NCI-H1417 treated with DMSO at 0.1 percent for 48 hours (cell line): ENCODE data around the gene HPN.
"Not testable (repeated sequence)": the region's sequence is repeated elsewhere in the genome, so short reads cannot be mapped to it uniquely, and the experiment has no call there.

Experiments used
- DNase-seq: peaks from one replicate; lab custom pipeline; 2025; lab: John Stamatoyannopoulos, UW

Gene HPN

DNA sequence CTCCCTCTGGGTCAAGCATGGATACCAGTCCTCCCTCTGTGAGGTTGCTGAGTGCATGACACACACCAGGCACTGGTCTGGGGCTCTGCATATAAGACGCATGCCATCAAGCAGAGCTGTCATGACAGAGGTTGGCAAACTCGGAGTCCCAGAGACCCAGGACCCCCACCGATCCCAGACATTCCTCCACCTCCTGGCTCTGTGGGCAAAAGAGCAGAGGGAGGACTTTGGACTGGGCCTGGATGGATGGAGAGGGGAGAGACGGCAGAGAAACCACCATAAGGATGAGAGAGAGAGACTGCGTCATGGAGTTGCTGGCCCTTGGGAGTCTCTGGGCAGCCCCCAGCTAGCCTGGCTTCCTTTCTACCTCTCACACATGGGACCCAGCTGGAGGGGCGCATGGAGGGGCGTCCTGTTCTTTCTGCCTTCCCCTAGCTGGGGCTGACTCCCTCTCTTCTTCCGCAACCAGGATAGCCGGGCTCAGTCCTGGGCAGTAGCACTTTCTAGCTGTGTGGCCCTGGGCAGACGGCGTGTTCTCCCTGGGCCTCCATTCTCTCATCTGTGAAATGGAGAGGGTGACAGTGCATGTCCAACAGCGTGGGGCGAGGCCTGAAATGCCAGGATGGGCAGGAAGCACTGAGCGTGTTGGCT is 1.6 kb downstream of the HPN start:
- DNase-seq = no peak

DNA sequence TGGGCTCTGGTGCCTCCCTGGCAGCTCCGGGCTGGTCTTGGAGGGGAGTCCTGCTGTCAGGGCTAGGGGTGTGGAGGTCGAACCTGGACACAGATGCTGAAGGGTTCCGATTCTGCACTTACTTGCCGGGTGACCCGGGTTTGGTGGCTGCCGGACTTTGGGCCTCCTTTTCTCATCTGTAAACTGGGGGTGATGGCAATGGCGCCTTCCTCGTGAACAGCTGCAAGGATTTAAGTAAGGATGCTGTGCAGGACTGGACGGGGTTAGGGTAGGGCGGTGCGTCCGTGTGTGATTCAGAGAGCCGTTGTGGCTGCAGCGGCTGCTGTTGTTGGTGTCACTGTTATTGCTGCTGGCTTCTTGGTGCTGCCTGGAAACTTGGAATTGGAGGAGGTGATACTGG is 2.4 kb downstream of the HPN start:
- DNase-seq = no peak

DNA sequence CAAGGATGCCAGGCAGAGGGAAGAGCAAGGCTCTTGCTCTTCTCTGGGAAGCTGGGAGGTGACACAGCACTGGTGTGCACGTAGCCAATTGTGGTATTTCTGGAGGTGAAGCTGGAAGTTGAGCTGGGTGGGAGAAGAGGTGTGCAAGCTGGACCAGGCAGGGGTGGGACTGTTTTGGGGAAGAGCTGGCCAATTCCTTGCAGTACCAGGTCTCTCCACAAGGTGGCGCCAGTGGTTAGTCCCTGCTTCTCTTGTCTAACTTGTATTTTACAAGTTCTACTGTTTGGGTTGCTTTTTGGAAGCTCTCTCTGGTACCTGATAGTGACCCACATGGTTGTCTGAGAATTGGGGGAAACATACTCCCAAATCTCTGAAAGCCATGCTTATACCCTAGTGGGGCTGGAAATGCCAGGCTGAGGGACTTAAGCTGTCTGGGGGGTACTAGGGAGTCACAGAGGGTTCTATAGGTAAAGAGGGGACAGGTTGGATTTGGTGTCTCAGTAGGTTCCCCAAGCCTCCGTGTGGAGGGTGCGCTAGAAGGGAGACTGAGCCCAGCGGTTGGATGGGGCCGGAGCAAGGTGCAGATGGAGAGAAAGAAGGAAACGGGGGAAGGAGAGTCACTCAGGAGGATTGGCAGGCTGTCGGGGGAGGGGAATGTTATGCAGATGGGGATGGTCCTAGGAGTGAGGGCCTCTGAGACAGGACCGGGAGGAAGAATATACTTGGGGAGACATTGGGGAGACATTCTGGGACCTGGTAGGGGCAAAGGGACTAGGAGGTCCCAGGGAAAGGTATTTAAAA is 3.0 kb downstream of the HPN start:
- no peak for DNase-seq

DNA sequence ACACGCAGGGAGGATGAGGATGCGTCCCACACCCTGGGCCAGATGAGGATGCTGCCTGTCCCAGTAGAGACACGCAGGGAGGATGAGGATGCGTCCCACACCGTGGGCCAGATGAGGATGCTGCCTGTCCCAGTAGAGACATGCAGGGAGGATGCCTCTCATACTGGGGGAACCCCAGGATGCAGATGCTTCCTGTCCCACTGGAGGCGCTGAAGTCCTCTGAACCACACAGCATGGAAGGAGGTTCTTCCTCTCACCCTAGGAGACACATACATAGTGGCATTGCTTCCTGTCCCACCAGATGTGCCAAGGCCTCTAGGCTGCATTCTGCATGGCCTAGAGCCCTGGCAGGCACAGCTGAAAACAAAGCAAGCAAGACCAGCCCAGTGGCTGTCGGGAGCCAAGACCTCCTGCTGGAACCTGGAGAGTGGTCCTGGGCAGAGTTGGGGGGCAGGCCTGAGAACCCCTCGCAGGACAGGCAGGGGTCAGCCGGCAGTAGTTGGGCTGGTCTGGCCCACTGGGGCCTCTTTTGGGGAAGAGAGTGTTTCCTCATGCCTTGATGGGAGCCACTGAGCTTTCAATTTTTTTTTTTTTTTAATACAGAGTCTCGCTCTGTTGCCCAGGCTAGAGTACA is 4.3 kb downstream of the HPN start:
- no peak for DNase-seq

DNA sequence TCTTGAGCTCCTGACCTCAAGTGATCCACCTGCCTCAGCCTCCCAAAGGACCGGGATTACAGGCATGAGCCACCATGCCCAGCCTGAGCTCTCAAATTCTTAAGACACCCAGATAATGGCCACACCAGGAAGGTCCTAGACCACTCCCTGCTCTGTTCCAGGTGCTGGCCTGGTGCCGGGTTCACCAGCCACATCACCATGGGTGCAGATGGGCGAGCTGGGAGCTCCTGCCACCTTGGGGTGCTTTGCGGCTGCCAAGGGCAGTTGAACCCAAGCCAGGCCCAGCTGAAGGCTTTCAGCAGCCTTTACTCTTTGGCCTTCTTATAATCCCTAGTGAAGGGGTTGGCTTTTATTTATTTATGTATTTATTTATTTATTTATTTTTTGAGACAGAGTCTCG is 4.9 kb downstream of the HPN start:
- DNase-seq = no peak

DNA sequence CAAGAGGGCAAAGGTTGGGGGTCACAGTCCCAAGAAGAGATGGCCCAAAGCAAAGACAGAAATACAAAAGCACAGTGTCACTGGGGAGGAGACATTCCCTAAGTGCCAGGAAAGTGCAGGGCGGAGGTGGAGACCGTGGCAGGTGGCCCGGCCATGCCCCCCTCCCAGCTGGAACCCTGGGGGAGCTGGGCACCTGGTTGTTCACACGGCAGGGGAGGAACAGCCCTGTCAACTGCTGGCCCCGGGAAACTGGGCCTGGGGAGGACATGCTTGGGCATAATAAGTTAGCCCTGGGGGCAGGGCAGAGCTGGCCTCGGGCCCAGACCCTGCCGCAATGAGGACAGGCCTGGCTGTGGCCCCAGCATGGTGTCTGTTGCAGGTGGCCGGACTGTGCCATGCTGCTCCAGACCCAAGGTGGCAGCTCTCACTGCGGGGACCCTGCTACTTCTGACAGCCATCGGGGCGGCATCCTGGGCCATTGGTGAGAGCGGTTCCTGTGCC is 7.4 kb downstream of the HPN start:
- peak; percentile 24 for DNase-seq

DNA sequence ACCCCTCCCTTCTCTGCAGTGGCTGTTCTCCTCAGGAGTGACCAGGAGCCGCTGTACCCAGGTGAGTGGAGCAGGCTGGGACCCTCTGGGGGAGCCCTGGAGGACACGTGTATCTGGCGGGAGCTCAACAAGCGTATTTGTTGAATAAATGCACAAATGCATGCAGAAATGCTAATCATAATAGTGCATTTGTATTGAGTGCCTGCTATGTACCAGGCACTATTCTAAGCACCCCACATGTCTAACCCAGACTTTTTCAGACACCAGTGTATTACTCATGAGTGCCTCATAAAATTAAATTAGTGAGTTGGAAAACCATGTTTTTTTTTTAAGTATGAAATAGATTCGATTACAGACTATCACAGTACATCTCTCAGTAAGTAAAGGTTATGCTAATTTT is 7.9 kb downstream of the HPN start:
- DNase-seq = no peak

DNA sequence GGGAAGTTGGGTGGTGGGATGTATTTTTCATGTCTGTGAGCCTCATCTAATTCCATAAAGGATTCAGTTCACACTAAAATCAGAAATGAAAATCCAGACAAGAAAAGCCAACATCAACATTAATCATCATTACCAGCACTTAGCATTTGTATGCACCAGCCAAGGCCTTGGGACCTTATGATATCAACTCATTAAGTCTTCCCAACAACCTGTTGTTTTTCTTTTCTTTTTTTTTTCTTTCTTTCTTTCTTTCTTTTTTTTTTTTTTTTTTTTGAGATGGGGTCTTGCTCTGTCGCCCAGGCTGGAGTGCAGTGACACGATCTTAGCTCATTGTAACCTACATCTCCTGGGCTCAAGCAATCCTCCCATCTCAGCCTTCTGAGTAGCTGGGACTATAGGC is 9.1 kb downstream of the HPN start:
- DNase-seq = not testable (repeated sequence)

DNA sequence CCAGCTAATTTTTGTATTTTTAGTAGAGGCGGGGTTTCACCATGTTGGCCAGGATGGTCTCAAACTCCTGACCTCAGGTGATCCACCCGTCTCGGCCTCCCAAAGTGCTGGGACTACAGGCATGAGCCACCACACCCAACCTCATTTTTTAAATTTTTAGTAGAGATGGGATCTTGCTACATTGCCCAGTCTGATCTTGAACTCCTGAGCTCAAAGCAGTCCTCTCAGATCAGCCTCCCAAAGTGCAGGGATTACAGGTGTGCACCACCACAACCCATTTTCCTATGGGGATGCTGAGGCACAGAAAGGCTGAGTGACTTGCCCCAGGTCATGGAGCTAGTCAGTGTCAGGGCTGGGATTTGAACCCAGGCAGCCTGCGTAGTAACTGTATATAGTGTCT is 9.7 kb downstream of the HPN start:
- not testable (repeated sequence) for DNase-seq

DNA sequence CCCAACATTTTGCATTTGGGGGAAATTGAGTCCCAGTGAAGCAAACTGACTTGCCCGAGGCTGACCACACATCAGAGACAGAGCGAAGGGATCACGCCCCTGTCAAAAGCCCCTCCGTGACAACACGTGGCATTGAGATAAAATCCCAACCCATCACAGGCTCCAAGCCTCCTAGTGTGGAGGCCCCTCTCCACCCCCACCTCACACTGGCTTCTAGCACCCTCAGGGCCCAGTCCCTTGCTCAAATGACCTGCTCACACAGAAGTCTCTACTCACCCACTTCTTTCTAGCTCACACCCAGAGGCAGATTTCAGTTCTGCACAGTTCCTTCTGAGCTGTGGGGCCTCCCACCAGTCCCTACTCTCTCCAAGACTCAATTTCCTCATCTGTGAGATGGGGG is 10.3 kb downstream of the HPN start:
- DNase-seq = no peak

DNA sequence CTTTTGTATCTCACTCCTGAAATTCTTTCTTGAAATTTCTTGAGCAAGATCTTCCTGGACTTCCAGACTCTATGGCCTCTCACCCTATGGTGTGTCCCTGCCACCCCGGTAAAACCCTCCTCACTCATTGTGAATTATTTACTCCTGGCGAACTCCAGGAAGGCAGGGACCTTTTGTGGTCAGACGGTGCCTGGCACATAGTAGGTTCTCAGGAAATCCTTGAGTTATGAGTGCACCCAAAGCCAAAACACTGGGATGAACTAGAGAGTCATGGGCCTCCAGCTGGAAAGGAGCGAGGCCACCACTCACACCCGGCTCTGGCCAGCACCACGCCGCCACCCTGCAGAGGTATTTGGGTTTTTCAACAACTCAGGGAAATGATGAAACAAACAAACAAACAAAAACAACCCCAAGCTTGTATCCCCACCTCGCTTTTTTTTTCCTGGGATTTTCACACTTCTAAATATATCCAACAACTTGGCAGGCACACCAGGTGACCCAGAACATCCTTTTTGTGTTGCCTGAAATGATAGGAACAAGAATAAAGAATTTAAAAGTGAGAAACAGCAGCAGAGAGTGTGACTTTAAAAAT is 11.2 kb downstream of the HPN start:
- DNase-seq = no peak

DNA sequence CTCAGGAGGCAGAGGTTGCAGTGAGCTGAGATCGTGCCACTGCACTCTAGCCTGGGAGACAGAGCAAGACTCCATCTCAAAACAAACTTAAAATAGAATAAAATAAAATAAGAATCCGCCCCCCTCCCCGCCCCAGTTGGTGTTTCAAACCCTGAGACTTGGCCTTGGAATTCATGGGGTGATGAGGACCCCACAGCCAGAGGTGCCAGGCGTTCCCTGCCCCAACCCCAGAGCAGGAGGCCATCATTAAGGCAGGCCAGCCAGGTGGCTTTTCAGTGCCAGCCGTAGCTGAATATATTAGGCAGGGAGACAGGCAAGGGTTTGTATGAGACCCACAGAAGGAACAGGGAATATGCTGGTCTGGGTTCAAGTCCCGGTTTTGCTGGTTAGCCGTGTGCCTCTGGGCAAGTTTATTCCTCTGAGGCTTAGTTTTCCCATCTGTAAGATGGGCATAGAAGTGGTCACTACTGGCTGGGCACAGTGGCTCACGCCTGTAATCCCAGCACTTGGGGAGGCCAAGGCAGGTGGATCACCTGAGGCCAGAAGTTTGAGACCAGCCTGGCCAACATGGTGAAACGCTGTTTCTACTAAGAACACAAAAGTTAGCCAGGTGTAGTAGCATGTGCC is 12.3 kb downstream of the HPN start:
- DNase-seq = no peak

DNA sequence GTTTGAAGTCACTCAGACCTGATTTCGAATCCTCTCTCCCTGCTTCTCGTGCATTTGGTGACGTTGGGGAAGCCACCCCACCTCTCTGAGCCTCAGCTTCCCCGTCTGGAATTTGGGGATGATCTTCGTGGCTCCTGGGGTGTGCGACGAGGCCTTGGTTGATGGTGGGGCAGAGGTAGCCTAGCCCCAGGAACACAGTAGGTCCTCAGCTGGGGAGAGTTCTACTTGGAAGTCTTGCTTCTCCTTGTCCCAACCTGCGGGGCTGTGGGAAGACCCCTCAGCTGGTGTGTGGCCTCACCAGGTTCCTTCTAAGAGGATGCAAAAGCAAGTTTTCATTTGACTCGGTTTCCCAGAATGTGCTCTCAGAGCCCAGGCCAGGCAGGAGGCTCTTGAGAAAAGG is 13.1 kb downstream of the HPN start:
- DNase-seq = no peak

DNA sequence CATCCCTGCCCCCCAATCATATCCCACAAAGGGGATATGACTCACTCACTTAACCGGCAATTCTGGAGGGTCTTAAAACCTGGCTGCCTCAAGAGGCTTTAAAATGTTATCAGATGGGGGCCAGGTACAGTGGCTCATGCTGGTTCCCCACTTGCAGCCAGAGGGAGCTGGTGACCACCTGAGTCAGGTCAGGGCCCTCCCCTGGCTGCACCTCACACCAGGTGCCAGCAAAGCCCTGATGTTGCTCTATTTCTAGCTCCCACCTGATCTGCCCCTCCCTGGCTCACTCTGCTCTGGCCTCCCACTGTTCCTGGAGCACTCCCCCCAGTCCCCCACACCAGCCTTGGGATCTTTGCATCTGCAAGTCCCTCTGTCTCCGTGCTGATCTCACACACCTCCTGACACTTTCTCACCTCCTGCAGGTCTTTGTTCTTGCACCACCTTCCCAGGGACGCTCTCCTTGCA is 14.2 kb downstream of the HPN start:
- DNase-seq = peak; percentile 14

DNA sequence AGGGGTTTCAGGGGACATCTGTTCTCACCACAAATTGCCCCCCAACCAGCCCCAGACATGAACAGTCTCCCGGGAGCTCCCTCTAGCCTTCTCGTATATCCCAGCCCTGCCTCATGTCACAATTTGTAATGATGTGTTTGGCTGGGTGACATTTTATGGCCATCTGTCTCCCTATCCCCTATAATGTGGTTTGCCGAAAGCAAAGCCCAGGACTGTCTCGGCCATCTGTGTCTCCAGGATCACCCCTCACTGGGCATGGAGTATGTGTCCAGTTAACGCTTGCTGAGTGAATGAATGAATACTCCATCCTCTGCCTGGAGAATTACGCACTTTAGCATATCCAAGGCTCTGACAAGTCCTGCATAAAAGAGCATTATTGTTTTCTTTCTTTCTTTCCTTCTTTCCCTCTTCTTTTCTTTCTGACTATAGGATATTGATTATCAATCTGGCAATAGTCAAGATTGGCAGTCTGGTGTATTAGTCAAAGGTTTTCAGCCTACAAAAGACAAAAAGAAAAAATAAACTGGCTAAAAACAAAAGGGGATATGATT is 15.1 kb downstream of the HPN start:
- no peak for DNase-seq

DNA sequence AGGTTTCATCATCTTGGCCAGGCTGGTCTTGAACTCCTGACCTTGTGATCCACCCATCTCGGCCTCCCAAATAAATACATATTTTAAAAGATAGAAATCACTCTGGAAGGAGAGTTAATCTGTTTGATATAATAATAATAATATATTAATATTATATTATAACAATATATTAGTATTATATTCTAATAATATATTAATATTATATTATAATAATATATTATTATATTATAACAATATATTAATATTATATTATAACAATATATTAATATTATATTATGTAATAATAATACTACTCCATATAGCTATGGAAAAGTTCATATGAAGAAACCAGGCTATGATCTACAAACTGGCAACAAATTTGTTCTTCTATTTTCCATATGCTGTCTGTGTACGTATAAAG is 16.8 kb downstream of the HPN start:
- no peak for DNase-seq

DNA sequence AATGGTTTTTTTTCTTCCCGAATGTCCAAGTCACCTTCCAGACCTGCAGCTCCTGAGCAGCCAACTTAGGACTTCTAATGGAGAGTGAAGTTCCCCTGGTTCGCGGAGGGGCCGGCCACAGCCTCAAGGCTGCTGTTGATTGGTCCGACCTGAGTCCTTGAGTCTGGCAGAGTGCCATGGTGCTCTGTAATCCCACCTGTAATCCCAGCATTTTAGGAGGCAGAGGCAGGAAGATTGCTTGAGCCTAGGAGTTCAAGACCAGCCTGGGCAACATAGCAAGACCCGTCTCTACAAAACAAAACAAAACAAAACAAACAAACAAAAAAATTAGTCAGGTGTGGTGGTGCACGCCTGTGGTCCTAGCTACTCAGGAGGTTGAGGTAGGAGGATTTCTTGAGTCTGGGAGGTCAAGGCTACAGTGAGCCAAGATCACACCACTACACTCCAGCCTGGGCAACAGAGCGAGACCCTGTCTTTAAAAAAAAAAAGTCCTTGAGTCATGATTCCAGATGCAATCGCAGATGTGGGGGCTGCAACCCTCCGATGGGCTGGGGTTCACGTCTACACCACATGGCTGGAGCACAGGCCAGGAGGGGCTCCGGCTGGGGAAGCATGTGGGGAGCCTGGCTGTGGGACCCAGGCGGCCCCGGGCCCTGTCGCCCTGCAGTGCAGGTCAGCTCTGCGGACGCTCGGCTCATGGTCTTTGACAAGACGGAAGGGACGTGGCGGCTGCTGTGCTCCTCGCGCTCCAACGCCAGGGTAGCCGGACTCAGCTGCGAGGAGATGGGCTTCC is 17.7 kb downstream of the HPN start:
- no peak for DNase-seq

DNA sequence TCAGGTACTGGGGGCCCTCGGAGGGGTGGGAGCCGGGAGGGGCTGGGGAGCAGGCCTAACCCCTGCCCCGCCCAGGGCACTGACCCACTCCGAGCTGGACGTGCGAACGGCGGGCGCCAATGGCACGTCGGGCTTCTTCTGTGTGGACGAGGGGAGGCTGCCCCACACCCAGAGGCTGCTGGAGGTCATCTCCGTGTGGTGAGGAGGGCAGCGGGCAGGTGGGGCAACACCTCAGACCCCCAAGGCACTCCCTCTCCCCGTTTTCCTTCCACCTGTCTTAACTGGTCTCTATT is 18.2 kb downstream of the HPN start:
- DNase-seq = no peak

DNA sequence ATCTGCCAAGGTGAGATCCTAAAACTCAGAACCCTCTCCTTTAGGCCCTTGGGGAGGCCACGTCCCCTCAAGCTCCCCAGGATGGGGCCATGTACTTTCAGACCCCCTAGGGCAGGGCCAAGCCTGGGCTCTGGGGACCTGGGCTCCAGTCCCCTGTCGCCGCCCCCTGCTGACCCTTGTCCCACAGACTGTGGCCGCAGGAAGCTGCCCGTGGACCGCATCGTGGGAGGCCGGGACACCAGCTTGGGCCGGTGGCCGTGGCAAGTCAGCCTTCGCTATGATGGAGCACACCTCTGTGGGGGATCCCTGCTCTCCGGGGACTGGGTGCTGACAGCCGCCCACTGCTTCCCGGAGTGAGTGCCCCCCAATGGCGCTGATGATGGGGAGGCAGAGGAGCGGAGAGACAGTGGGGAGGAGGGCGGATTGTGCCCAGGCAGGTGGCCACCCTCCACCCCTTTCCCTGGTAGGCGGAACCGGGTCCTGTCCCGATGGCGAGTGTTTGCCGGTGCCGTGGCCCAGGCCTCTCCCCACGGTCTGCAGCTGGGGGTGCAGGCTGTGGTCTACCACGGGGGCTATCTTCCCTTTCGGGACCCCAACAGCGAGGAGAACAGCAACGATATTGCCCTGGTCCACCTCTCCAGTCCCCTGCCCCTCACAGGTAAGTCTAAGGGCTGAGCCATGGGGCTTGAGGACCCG is 18.8 kb downstream of the HPN start:
- no peak for DNase-seq

DNA sequence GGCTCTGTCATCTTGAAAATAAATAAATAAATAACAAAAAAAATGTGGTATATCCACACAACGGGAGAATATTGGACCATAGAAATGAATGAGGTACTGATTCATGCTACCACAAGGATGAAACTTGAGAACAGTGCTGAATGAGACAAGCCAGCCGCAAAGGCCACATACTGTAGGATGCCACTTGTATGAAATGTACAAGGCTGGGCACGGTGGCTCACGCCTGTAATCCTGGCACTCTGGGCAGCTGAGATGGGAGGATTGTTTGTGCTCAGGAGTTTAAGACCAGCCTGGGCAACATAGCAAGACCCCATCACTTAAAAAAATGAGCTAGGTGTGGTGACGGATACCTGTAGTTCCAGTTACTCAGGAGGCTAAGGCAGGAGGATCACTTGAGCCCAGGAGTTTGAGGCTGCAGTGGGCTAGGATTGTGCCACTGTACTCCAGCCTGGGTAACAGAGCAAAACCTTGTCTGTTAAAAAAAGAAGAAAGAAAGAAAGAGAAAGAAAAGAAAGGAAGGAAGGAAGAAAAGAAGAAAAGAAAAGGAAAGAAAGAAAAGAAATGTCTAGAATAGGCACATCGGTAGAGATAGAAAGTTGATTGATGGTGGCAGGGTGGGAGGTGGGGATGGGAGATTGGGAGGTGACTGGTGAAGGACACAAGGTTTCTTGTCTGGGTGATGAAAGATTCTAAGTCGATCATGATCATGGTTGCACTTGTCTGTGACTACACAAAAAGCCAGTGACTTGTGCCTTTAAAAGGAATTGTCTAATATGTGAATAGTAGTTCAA is 20.3 kb downstream of the HPN start:
- no peak for DNase-seq
